HFFc6 (cell line): ENCODE data around the gene C1QTNF12. TPM values are rescaled to one million over a fixed set of nuclear protein-coding genes. Genes with fewer than 3 reads are reported as not detected.

Source experiments
- DNase-seq: peaks from one replicate; pipeline ENCODE4 v3.0.0-alpha.2; 2018
- H3K27ac Mint-ChIP-seq: 2 replicates; pipeline ENCODE4 v1.8.0; 2020; ENCODE audit warnings: mild to moderate bottlenecking, mixed read lengths
- H3K27me3 Mint-ChIP-seq: 2 replicates; pipeline ENCODE4 v1.8.0; 2021; ENCODE audit warnings: mild to moderate bottlenecking, moderate library complexity, mixed read lengths; ENCODE audit not compliant: insufficient read depth
- H3K36me3 Mint-ChIP-seq: 2 replicates; pipeline ENCODE4 v1.8.0; 2021; ENCODE audit warnings: low read depth, mixed read lengths
- H3K4me1 Mint-ChIP-seq: 2 replicates; pipeline ENCODE4 v1.8.0; 2020; ENCODE audit warnings: low read depth, mixed read lengths
- H3K4me3 Mint-ChIP-seq: 2 replicates; pipeline ENCODE4 v1.8.0; 2020; ENCODE audit warnings: mild to moderate bottlenecking, moderate library complexity, mixed read lengths
- H3K9me3 Mint-ChIP-seq: 2 replicates; pipeline ENCODE4 v1.8.0; 2020; ENCODE audit warnings: mild to moderate bottlenecking, mixed read lengths
- CTCF ChIP-seq: fragments of 200-600 bp; sonication (generic); IDR thresholded peaks from 2 replicates; pipeline ENCODE4 v1.5.0; 2021; ENCODE audit warnings: antibody characterized with exemption, mild to moderate bottlenecking
- total RNA-seq, 6 experiments: library from RNA; stranded (reverse); fragmentation: NEBNext Ultra II Directional; extraction: Animal tissue kit (Norgen Biotek cat#: 25700); gene quantifications; 2 replicates in 1 of 6; 3 replicates in 5 of 6; pipeline ENCODE4 v1.2.3, GENCODE V29; 2021

Gene C1QTNF12
- total RNA-seq, 6 experiments from 2014 or later: 0.31 to 1.7 (median 1.1) TPM

GRCh38 chr1:1292851-1293250 is 46.3 kb upstream of the C1QTNF12 start:
- H3K4me1 Mint-ChIP-seq: no peaks in the 10 kb centered on the region
- no peak overlapping the region for H3K27ac Mint-ChIP-seq
- H3K4me3 Mint-ChIP-seq: no peak overlapping the region
- no peak for DNase-seq
- H3K27me3 Mint-ChIP-seq: peaks cover 1% of the 10 kb centered on the region
- H3K9me3 Mint-ChIP-seq: no peaks in the 10 kb centered on the region
- no peaks in the 10 kb centered on the region for H3K36me3 Mint-ChIP-seq
- no peak for TF ChIP-seq CTCF

GRCh38 chr1:1292442-1292779 is 45.9 kb upstream of the C1QTNF12 start:
- Mint-ChIP-seq H3K36me3 (no peaks in the 10 kb centered on the region), H3K27me3 (peaks cover 1% of the 10 kb centered on the region), H3K4me1 (no peaks in the 10 kb centered on the region), H3K4me3 (no peak overlapping the region), H3K9me3 (no peaks in the 10 kb centered on the region), H3K27ac (no peak overlapping the region)
- TF ChIP-seq CTCF: no peak
- no peak for DNase-seq

GRCh38 chr1:1291548-1292441 is 45.3 kb upstream of the C1QTNF12 start:
- no peak overlapping the region for H3K27ac Mint-ChIP-seq
- no peaks in the 10 kb centered on the region for H3K4me1 Mint-ChIP-seq
- TF ChIP-seq CTCF: peak; percentile 74
- H3K4me3 Mint-ChIP-seq: no peak overlapping the region
- no peaks in the 10 kb centered on the region for H3K36me3 Mint-ChIP-seq
- DNase-seq: peak; percentile 37
- no peaks in the 10 kb centered on the region for H3K9me3 Mint-ChIP-seq
- peaks cover 1% of the 10 kb centered on the region for H3K27me3 Mint-ChIP-seq

- Mint-ChIP-seq H3K9me3 (no peaks in the 10 kb centered on the region), H3K27me3 (peaks cover 1% of the 10 kb centered on the region), H3K36me3 (no peaks in the 10 kb centered on the region), H3K4me1 (no peaks in the 10 kb centered on the region), H3K27ac (no peak overlapping the region), H3K4me3 (no peak overlapping the region)
- DNase-seq: no peak
- TF ChIP-seq CTCF: no peak
These were observed 44.6 kb upstream of the C1QTNF12 start for GRCh38 chr1:1291023-1291528.

- Mint-ChIP-seq H3K4me3 (no peak overlapping the region), H3K27me3 (peaks cover 1% of the 10 kb centered on the region), H3K27ac (no peak overlapping the region), H3K4me1 (no peaks in the 10 kb centered on the region), H3K9me3 (no peaks in the 10 kb centered on the region), H3K36me3 (no peaks in the 10 kb centered on the region)
- peak; percentile 76 for TF ChIP-seq CTCF
- peak; percentile 42 for DNase-seq
These were observed 43.8 kb upstream of the C1QTNF12 start for GRCh38 chr1:1290238-1290731.
